BJ (cell line): ENCODE measurements around the gene DHRS3. TPM values are rescaled to one million over a fixed set of nuclear protein-coding genes. Genes with fewer than 3 reads are reported as not detected.

Experiments
- CTCF ChIA-PET: fragments of 350-600 bp; formaldehyde crosslinking; extraction: SDS; loops from one replicate; lab custom pipeline; 2021; ENCODE audit warnings: antibody characterized with exemption, inconsistent platforms; lab: Yijun Ruan, JAX
- POLR2A ChIA-PET: fragments of 300-600 bp; sonication (Branson Sonifier 250); formaldehyde crosslinking; extraction: SDS; loops from one replicate; lab custom pipeline; 2021; ENCODE audit warnings: antibody characterized with exemption; lab: Charles Lee
- DNase-seq: peaks from one replicate; pipeline ENCODE4 v3.0.0-alpha.2; 2011; ENCODE audit warnings: low read depth
- H3K27me3 ChIP-seq: 2 replicates; pipeline ENCODE4 v1.6.0; 2011; ENCODE audit warnings: low read length; ENCODE audit not compliant: control insufficient read depth, insufficient read depth
- H3K36me3 ChIP-seq: 2 replicates; pipeline ENCODE4 v1.5.1; 2011; ENCODE audit warnings: low read length; ENCODE audit not compliant: control insufficient read depth, insufficient read depth
- H3K4me3 ChIP-seq: 2 replicates; pipeline ENCODE4 v1.5.1; 2011; ENCODE audit warnings: low read depth, mild to moderate bottlenecking, control low read depth, low read length
- polyA plus RNA-seq: library from polyadenylated mRNA; depleted of rRNA; stranded (reverse); fragments of >200 nt; gene quantifications from 2 replicates; pipeline ENCODE4 v1.2.3, GENCODE V29; 2011
- TF ChIP-seq, protein P1 (sequence below): IDR thresholded peaks from 2 replicates; pipeline ENCODE4 v1.5.1; 2011; ENCODE audit warnings: low read depth, mild to moderate bottlenecking, control low read depth, inconsistent platforms, low read length, moderate library complexity; ENCODE audit not compliant: insufficient read depth

DHRS3 gene
- polyA plus RNA-seq, 1 experiment, result 224 TPM

DNA sequence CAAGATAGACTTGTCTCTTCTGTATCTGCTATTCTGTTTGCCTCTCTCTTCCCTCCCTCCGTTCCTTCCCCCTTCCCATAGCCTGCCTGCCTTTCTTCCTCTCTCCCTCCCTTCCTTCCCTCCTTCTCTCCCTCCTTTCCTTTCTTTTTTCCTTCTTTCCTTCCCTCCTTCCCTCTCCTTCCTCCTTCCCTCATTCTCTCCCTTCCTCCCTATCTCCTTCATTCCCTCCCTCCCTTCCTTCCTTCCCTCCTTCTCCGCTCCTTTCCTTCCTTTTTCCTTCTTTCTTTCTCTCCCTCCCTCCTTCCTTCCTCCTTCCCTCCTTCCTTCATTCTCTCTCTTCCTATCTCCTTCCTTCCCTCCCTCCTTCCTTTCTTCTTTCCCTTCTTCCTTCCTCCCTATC is 26.8 kb upstream of the DHRS3 start:
- DNase-seq, result no peak
- H3K4me3 ChIP-seq, result no peak overlapping the region
- ChIA-PET CTCF (no interaction called here), POLR2A (no interaction called here)
- no peaks in the 10 kb centered on the region for H3K36me3 ChIP-seq
- TF ChIP-seq, protein P1, sequence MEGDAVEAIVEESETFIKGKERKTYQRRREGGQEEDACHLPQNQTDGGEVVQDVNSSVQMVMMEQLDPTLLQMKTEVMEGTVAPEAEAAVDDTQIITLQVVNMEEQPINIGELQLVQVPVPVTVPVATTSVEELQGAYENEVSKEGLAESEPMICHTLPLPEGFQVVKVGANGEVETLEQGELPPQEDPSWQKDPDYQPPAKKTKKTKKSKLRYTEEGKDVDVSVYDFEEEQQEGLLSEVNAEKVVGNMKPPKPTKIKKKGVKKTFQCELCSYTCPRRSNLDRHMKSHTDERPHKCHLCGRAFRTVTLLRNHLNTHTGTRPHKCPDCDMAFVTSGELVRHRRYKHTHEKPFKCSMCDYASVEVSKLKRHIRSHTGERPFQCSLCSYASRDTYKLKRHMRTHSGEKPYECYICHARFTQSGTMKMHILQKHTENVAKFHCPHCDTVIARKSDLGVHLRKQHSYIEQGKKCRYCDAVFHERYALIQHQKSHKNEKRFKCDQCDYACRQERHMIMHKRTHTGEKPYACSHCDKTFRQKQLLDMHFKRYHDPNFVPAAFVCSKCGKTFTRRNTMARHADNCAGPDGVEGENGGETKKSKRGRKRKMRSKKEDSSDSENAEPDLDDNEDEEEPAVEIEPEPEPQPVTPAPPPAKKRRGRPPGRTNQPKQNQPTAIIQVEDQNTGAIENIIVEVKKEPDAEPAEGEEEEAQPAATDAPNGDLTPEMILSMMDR, result no peak
- 0 out of 2 replicates have a peak, but pooled peaks cover 1% of the 10 kb centered on the region for H3K27me3 ChIP-seq

DNA sequence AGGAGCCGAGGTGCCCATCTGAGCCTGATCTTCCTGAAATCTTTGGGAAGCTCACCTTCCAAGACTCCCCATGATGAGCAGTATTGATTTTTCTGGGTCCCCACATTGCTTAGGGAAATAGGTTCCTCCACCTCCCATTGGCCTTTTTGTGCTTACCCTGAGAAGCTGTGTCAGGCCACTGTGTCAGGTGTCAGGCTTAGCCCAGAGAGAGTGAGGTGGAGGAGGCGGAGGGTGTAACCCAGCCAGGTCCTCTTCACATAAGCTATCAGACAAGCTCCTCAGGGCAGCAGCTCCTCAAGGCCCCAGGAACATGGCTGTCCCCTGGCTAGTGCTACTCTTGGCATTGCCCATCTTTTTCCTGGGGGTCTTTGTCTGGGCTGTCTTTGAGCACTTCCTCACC is 26.2 kb upstream of the DHRS3 start:
- ChIA-PET POLR2A (no interaction called here), CTCF (no interaction called here)
- Histone ChIP-seq H3K27me3 (0 out of 2 replicates have a peak, but pooled peaks cover 1% of the 10 kb centered on the region), H3K4me3 (no peak overlapping the region), H3K36me3 (no peaks in the 10 kb centered on the region)
- TF ChIP-seq, protein P1, result no peak
- DNase-seq, result no peak

DNA sequence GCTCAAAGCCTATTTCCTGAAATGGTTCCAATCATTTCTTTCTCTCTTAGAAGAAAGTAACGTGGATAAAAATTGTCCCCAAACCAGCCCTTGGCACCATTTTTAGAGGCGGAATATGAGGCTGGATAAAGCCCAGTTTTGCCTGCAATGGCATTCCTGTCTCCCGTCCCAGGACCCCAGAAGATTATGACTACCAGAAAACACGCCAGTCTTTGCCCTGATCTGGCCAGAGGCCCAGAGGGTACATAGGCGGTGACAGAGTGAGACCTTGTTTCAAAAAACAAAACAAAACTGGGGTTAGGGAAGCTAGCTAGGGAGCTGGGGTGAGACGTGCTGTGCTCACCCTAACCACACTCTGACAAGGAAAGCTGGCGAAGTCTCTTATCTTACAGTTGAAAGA is 25.8 kb upstream of the DHRS3 start, which contains the start of gene AADACL4:
AADACL4 (plus strand) TSS at position 301 of the 400 bp plus-strand sequence. CDS start 462 bp downstream, outside the sequence.
- TF ChIP-seq, protein P1, result no peak
- Histone ChIP-seq H3K27me3 (0 out of 2 replicates have a peak, but pooled peaks cover 1% of the 10 kb centered on the region), H3K36me3 (no peaks in the 10 kb centered on the region), H3K4me3 (no peak within 1 kb of the TSS)
- ChIA-PET POLR2A (no interaction called here), CTCF (interaction anchor here (0.8 kb wide), 1 partner anchor 24 kb away, joined by 3 read pairs; no protein-coding TSS in a partner anchor)
- DNase-seq, result no peak

DNA sequence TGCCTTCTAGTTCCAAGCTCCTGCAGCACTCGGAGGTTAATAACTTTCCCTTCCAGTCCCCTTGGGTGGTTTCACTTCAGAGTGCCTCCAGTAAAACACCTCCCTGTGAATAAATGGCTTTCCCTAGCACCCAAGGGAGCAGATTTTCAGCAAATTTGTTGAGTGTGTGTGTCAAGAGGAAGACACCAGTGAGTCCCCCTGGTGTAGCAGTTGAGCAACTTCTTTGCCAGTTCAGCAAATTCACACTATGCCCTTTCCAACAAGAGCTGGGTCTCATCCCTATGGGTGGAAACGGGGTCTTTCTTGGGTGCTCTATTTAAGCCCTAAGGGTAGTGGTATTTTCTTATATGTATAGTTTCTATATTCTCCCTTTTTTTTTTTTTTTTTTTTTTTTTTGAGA is 25.1 kb upstream of the DHRS3 start:
- TF ChIP-seq, protein P1, result no peak
- Histone ChIP-seq H3K36me3 (no peaks in the 10 kb centered on the region), H3K27me3 (0 out of 2 replicates have a peak, but pooled peaks cover 1% of the 10 kb centered on the region), H3K4me3 (no peak overlapping the region)
- no peak for DNase-seq
- ChIA-PET CTCF (interaction anchor here (0.8 to 1.1 kb wide), 2 partner anchors 16 to 23 kb away, joined by 3 to 4 read pairs; no protein-coding TSS in a partner anchor), POLR2A (no interaction called here)

DNA sequence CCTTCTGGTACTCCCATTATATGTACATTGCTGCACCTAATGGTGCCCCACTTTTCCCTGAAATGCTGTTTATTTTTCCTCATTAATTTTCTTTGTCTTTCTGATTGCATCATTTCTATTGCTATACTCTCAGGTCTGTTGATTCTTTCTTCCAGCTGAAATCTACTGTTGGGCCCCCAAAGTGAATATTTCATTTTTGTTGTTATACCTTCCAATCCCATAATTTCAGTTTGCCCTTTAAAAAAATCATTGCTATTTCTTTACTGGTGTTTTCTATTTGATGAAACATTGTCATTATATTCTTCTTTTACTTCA is 22.9 kb upstream of the DHRS3 start:
- Histone ChIP-seq H3K4me3 (no peak overlapping the region), H3K27me3 (no peaks in the 10 kb centered on the region), H3K36me3 (no peaks in the 10 kb centered on the region)
- CTCF ChIA-PET, result interaction anchor here (0.6 kb wide), 1 partner anchor 10 kb away, joined by 3 read pairs; no protein-coding TSS in a partner anchor
- POLR2A ChIA-PET, result no interaction called here
- TF ChIP-seq, protein P1, result no peak
- DNase-seq, result no peak
